Measurements from ENCODE around the gene MITF.

DNA sequence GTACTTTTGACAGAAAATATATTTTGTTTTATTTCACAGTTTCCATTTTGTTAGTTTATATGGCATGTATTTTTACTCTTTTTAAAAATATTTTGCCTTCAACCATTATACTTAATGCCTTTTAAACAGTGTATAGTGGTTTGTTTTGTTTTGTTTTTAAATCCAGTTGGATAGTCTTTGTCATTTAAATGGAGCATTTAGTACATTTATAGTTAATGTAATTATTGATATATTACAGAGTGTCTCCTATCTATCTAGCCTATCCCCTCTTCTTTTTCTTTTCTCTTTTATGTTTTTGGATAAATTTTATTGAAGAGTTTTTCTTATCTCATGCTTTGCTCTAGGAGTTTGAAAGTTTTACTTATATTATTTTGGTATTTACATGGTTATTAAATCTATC, 263.9 kb downstream of the MITF start:
- TF ChIP-seq, protein P1, sequence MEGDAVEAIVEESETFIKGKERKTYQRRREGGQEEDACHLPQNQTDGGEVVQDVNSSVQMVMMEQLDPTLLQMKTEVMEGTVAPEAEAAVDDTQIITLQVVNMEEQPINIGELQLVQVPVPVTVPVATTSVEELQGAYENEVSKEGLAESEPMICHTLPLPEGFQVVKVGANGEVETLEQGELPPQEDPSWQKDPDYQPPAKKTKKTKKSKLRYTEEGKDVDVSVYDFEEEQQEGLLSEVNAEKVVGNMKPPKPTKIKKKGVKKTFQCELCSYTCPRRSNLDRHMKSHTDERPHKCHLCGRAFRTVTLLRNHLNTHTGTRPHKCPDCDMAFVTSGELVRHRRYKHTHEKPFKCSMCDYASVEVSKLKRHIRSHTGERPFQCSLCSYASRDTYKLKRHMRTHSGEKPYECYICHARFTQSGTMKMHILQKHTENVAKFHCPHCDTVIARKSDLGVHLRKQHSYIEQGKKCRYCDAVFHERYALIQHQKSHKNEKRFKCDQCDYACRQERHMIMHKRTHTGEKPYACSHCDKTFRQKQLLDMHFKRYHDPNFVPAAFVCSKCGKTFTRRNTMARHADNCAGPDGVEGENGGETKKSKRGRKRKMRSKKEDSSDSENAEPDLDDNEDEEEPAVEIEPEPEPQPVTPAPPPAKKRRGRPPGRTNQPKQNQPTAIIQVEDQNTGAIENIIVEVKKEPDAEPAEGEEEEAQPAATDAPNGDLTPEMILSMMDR (IDR thresholded peaks at IDR 0.05): no peak
- no peak for TF ChIP-seq POLR2A (IDR thresholded peaks at IDR 0.05)
